Measurements from ENCODE around the gene EML1.

GRCh38 chr14:99780690-99781089 is 12.5 kb upstream of the EML1 start:
- TF ChIP-seq, protein P1, sequence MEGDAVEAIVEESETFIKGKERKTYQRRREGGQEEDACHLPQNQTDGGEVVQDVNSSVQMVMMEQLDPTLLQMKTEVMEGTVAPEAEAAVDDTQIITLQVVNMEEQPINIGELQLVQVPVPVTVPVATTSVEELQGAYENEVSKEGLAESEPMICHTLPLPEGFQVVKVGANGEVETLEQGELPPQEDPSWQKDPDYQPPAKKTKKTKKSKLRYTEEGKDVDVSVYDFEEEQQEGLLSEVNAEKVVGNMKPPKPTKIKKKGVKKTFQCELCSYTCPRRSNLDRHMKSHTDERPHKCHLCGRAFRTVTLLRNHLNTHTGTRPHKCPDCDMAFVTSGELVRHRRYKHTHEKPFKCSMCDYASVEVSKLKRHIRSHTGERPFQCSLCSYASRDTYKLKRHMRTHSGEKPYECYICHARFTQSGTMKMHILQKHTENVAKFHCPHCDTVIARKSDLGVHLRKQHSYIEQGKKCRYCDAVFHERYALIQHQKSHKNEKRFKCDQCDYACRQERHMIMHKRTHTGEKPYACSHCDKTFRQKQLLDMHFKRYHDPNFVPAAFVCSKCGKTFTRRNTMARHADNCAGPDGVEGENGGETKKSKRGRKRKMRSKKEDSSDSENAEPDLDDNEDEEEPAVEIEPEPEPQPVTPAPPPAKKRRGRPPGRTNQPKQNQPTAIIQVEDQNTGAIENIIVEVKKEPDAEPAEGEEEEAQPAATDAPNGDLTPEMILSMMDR (IDR thresholded peaks at IDR 0.05; ENCODE audit: low read depth, low read length) = no peak
- TF ChIP-seq POLR2A (IDR thresholded peaks at IDR 0.05; ENCODE audit: extremely low read depth, insufficient read length) = no peak
- TF ChIP-seq MYC (IDR thresholded peaks at IDR 0.05; ENCODE audit: low read depth, low read length) = no peak
- no peak for TF ChIP-seq MAX (IDR thresholded peaks at IDR 0.05; ENCODE audit: low read depth, low read length)

Measured in NB4 (cell line).